ENCODE results near the gene LRRC8D.

- no peak for TF ChIP-seq CTCF (IDR thresholded peaks at IDR 0.05)
- no peak for TF ChIP-seq POLR2A (IDR thresholded peaks at IDR 0.05)
Observed at GRCh38 chr1:89794406-89794805, 26.4 kb upstream of the LRRC8D start.
